ENCODE measurements around the gene KLF9.

The KLF9 gene

DNA sequence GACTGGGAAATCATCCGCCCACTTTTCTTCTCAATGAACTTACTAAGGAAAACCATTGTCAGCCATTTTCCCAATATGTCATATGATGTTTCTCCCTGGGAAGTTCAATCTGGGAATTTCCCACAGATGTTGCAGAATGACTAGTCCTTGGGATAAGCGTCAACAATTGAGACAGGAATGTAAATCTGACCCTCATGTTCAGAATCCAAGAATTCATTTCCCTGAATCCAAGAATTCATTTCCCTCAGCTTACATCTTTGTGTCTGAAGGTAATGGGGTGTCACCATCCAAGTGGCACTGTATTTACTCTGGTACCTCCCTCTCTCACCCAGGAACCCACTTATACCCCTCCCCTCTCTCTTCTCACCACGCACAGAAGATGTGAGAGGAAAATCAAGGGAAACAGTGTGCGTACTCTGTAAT, 7.4 kb downstream of the KLF9 start:
- in situ Hi-C loops (cut with HindIII; ENCODE audit: low sequenced_read_pairs) = loop anchor here (10.0 kb wide), 1 partner anchor 188 kb away; no protein-coding TSS in a partner anchor
- H3K4me3 ChIP-seq (ENCODE audit: low read depth, low read length) = no peak overlapping the region
- TF ChIP-seq, protein P1, sequence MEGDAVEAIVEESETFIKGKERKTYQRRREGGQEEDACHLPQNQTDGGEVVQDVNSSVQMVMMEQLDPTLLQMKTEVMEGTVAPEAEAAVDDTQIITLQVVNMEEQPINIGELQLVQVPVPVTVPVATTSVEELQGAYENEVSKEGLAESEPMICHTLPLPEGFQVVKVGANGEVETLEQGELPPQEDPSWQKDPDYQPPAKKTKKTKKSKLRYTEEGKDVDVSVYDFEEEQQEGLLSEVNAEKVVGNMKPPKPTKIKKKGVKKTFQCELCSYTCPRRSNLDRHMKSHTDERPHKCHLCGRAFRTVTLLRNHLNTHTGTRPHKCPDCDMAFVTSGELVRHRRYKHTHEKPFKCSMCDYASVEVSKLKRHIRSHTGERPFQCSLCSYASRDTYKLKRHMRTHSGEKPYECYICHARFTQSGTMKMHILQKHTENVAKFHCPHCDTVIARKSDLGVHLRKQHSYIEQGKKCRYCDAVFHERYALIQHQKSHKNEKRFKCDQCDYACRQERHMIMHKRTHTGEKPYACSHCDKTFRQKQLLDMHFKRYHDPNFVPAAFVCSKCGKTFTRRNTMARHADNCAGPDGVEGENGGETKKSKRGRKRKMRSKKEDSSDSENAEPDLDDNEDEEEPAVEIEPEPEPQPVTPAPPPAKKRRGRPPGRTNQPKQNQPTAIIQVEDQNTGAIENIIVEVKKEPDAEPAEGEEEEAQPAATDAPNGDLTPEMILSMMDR (IDR thresholded peaks at IDR 0.05; ENCODE audit: low read depth, low read length, missing control alignments) = no peak
- DNase-seq (ENCODE audit: low read depth) = peak; percentile 78

DNA sequence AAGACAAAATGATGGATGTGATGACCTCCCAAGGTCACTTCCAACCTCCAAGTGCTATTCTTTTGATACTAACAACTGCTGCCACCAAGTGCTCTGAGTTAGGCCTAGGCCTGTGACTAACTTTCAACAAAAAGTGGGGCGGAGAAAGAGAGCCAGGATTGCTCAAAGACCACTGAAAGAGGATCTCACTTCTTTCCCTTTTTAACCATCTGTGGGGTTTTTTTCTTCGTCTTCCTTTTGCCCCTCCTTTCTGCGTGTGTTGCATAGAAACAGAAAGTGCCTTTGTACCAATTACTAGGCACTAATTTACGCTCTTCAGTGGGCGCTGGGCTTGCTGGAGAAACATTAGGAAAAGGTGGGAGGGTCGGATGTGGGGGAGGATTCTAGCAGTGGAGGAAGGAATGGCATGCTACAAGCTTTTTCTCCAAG, 8.0 kb downstream of the KLF9 start:
- TF ChIP-seq, protein P1 (IDR thresholded peaks at IDR 0.05; ENCODE audit: low read depth, low read length, missing control alignments) = no peak
- in situ Hi-C loops (cut with HindIII; ENCODE audit: low sequenced_read_pairs) = loop anchor here (10.0 kb wide), 1 partner anchor 188 kb away; no protein-coding TSS in a partner anchor
- no peak overlapping the region for H3K4me3 ChIP-seq (ENCODE audit: low read depth, low read length)
- DNase-seq (ENCODE audit: low read depth) = no peak

DNA sequence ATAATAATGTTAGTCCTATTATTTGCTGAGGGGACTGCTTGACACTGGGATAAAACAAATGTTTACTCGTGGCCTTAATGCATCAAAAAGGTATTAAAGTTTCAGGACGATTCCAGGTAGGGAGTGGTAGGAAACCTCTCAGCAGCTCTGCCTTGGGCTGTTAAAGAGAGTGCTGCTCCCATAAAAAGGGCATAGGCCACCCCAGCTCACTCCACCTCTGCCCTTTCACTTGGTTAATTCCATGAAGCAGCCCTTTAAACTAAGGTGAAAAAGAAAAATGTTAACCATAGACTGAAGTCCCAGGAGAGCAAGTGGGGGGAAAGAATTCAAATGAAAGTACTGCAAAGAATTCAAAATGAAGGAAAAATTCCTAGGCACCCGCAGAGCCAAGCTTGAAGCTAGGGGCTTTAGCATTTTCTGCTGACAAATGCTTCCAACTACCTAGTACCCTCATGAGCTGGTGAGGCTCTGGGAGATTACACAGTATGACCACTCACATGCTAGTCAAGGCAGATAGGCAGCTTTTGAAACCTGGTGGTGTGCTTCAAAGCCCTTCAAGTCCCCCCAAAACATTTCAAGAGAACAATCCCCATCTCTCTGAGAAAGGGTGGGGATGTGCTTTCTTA, 8.5 kb downstream of the KLF9 start:
- no peak overlapping the region for H3K4me3 ChIP-seq (ENCODE audit: low read depth, low read length)
- in situ Hi-C loops (cut with HindIII; ENCODE audit: low sequenced_read_pairs) = loop anchor here (10.0 kb wide), 1 partner anchor 189 kb away; no protein-coding TSS in a partner anchor
- TF ChIP-seq, protein P1 (IDR thresholded peaks at IDR 0.05; ENCODE audit: low read depth, low read length, missing control alignments) = no peak
- no peak for DNase-seq (ENCODE audit: low read depth)

DNA sequence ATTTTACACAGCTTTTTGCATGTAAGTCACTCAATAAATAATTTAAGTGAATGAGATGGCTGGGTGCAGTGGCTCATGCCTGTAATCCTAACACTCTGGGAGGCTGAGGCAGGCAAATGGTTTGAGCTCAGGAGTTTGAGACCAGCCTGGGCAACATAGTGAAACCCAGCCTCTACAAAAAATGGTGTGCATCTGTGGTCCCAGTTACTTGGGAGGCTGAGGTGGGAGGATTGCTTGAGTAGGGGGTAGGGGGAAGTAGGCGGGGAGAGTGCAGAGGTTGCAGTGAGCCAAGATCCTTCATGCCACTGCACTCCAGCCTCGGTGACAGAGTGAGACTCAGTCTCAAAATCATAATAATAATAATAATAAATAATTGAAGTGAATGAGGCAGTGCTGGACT, 10.2 kb downstream of the KLF9 start:
- no peak overlapping the region for H3K4me3 ChIP-seq (ENCODE audit: low read depth, low read length)
- DNase-seq (ENCODE audit: low read depth) = no peak
- in situ Hi-C loops (cut with HindIII; ENCODE audit: low sequenced_read_pairs) = loop anchor here (10.0 kb wide), 1 partner anchor 191 kb away; no protein-coding TSS in a partner anchor
- TF ChIP-seq, protein P1 (IDR thresholded peaks at IDR 0.05; ENCODE audit: low read depth, low read length, missing control alignments) = no peak

DNA sequence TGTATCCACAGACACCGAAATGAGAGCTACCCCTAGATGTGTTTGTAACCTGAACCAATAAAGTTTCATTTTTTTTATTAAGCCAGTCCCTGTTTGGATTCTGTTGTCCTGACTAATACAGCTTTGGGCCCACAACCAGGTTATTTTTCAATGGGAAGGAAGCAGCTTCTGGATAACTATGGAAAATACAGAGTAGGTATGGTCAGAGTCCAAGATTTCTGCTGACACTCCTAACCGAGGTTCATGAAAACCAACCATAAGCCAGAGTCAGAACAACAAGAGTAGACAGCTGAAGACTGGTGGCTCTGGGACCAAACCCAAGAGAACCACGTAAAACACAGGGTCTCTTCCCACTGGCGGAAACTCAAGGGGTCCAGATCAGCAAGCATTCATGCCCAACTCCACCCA, 10.8 kb downstream of the KLF9 start:
- DNase-seq (ENCODE audit: low read depth) = no peak
- in situ Hi-C loops (cut with HindIII; ENCODE audit: low sequenced_read_pairs) = loop anchor here (10.0 kb wide), 1 partner anchor 191 kb away; no protein-coding TSS in a partner anchor
- TF ChIP-seq, protein P1 (IDR thresholded peaks at IDR 0.05; ENCODE audit: low read depth, low read length, missing control alignments) = no peak
- no peak overlapping the region for H3K4me3 ChIP-seq (ENCODE audit: low read depth, low read length)

DNA sequence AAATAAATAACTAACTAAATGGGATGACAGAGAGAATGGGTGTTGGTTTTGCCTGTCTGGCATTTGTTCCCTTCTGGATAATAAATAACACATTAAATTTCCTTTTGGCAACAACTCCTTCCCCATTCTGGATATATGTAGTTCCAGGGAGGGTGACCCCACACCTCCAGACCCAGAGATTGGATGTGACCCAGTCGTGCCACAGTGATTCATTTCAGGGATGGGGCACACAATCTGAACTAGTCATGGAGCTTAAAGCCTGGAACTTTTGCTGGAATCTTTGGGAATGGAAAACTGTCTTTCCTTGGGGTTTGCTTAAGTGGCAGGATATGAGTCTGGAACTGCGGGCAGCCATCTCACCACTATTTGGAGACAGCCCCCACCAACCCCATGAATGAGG, 11.3 kb downstream of the KLF9 start:
- no peak for DNase-seq (ENCODE audit: low read depth)
- no peak overlapping the region for H3K4me3 ChIP-seq (ENCODE audit: low read depth, low read length)
- in situ Hi-C loops (cut with HindIII; ENCODE audit: low sequenced_read_pairs) = loop anchor here (10.0 kb wide), 1 partner anchor 192 kb away; no protein-coding TSS in a partner anchor
- TF ChIP-seq, protein P1 (IDR thresholded peaks at IDR 0.05; ENCODE audit: low read depth, low read length, missing control alignments) = no peak
